GM12891 (cell line): ENCODE results near the gene RHCG.

Experiments
- POLR2AphosphoS5 ChIP-seq: IDR thresholded peaks from 2 replicates; pipeline ENCODE4 v1.6.1; 2011; ENCODE audit warnings: low read depth, low read length, control low read depth
- TAF1 ChIP-seq: IDR thresholded peaks from 2 replicates; pipeline ENCODE4 v1.6.1; 2011; ENCODE audit warnings: low read depth, low read length, control low read depth

- TF ChIP-seq POLR2AphosphoS5 (no peak), TAF1 (no peak)
Measured at GRCh38 chr15:89441295-89441812, 55.0 kb downstream of the RHCG start.
